ENCODE results near the gene DYRK3.

GRCh38 chr1:206589206-206589605, 46.1 kb upstream of the DYRK3 start:
- TF ChIP-seq, protein P1, sequence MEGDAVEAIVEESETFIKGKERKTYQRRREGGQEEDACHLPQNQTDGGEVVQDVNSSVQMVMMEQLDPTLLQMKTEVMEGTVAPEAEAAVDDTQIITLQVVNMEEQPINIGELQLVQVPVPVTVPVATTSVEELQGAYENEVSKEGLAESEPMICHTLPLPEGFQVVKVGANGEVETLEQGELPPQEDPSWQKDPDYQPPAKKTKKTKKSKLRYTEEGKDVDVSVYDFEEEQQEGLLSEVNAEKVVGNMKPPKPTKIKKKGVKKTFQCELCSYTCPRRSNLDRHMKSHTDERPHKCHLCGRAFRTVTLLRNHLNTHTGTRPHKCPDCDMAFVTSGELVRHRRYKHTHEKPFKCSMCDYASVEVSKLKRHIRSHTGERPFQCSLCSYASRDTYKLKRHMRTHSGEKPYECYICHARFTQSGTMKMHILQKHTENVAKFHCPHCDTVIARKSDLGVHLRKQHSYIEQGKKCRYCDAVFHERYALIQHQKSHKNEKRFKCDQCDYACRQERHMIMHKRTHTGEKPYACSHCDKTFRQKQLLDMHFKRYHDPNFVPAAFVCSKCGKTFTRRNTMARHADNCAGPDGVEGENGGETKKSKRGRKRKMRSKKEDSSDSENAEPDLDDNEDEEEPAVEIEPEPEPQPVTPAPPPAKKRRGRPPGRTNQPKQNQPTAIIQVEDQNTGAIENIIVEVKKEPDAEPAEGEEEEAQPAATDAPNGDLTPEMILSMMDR (IDR thresholded peaks at IDR 0.05 in 2 of 3, conservative IDR thresholded peaks at IDR 0.05 in 1 of 3; ENCODE audit: insufficient read depth in 2 of 3, low read depth in 1 of 3, low read length in 3 of 3): no peak
- TF ChIP-seq SMAD4 (CRISPR knock-in tag; conservative IDR thresholded peaks at IDR 0.05) (no peak), CREM (IDR thresholded peaks at IDR 0.05; ENCODE audit: low read depth) (no peak), ZNF830 (CRISPR knock-in tag; IDR thresholded peaks at IDR 0.05) (no peak)
